ENCODE results near the gene PTPRN2. TPM values are rescaled to one million over a fixed set of nuclear protein-coding genes. Genes with fewer than 3 reads are reported as not detected.

Gene PTPRN2
- polyA plus RNA-seq, 3 donors from 2014 or later: 1.9 to 3.7 (median 2.2) TPM

DNA sequence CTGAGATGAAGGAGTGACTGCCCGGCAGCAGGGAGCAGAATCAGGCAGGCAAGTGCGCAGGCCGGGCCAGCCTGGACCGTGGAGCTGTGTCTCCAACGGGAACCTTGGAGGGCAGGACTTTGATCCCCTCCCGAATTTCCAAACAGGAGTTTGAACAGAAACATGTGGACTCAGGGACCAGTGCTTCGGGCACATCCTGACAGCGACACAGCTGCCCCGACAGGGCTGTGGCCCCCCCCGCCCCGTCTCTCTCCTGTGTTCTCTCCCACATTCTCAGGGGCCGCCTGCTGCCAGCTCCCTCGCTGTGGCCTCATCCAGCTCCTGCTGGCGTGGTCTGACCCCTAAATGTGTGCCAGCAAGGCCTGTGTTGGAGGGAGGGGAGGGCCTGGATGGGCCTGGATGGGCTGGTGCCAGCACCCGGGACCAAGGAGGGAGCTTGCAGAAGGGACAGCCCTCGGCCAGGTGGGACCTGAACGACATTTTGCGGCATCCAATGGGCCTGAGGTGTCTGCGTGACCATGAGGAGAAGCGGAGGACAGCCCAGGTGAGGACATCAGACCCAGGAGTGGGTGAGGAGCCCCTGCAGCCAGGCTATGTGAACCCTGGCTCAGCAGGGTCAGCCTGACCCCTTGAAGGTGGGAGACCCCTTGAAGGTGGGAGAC lies 1027.9 kb downstream of the PTPRN2 start:
- no peaks in the 10 kb centered on the region for H3K4me1 Mint-ChIP-seq
- no peak for DNase-seq
- no peak overlapping the region for H3K27ac Mint-ChIP-seq
- peaks cover 0 to 4% (median 0%) of the 10 kb centered on the region in 3 donors for H3K27me3 Mint-ChIP-seq (ENCODE audit: low read depth in 3 of 3)
- H3K4me3 Mint-ChIP-seq: no peak overlapping the region
- H3K9me3 Mint-ChIP-seq: no peaks in the 10 kb centered on the region
- H3K36me3 Mint-ChIP-seq: peaks cover 0 to 3% (median under 1%) of the 10 kb centered on the region in 3 donors

DNA sequence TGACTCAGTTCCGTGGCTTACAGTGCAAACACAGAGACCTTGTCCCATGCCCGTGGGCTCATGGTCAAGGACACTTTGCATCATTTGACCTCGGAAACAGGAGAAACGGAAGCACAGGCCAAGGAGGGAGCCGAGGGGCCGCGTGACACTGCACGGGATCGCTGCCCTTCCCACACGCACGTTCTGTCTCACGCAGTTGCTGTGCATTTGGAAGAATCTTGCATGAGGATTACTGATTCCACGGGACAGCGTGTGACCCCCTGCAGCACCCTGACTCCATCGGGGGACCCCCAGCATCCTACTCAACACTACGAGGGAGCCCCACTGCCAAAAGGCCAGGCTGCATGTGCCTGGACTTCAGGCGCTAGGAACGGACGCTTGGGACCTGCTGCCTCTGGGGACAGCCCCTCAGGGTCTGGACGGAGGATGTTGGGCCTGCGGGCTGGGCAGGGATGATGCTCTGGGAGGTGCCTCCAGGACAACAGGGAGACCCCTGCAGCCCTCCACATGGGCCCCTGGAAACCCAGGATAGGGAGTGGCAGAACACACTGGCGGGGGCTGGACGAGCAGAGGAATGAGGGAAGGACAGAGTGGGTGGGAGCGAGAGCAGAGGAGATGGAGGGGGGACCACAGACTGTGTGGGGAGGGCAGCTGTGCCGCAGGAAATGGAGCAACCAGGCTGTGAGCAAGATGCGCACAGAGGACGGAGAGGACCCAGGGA lies 1028.6 kb downstream of the PTPRN2 start:
- H3K36me3 Mint-ChIP-seq: no peaks in the 10 kb centered on the region
- no peaks in the 10 kb centered on the region for H3K4me1 Mint-ChIP-seq
- no peak for DNase-seq
- no peak overlapping the region for H3K4me3 Mint-ChIP-seq
- peak overlapping the region in 1 of 6 donors; percentile 25 for H3K27ac Mint-ChIP-seq
- H3K27me3 Mint-ChIP-seq (ENCODE audit: low read depth in 3 of 3): peaks cover 0 to 2% (median 0%) of the 10 kb centered on the region in 3 donors
- no peaks in the 10 kb centered on the region for H3K9me3 Mint-ChIP-seq

GRCh38 chr7:157558516-157558874 lies 1029.1 kb downstream of the PTPRN2 start:
- no peak overlapping the region for H3K27ac Mint-ChIP-seq
- H3K9me3 Mint-ChIP-seq: no peaks in the 10 kb centered on the region
- H3K4me1 Mint-ChIP-seq: no peaks in the 10 kb centered on the region
- H3K4me3 Mint-ChIP-seq: no peak overlapping the region
- no peak for DNase-seq
- H3K27me3 Mint-ChIP-seq (ENCODE audit: low read depth in 3 of 3): peaks cover 0 to 3% (median 0%) of the 10 kb centered on the region in 3 donors
- H3K36me3 Mint-ChIP-seq: no peaks in the 10 kb centered on the region

GRCh38 chr7:157558061-157558460 lies 1029.6 kb downstream of the PTPRN2 start:
- Mint-ChIP-seq H3K27me3 (ENCODE audit: low read depth in 3 of 3) (peaks cover 0 to 4% (median 0%) of the 10 kb centered on the region in 3 donors), H3K4me3 (no peak overlapping the region), H3K4me1 (no peaks in the 10 kb centered on the region), H3K27ac (no peak overlapping the region), H3K36me3 (no peaks in the 10 kb centered on the region), H3K9me3 (no peaks in the 10 kb centered on the region)
- DNase-seq: no peak

DNA sequence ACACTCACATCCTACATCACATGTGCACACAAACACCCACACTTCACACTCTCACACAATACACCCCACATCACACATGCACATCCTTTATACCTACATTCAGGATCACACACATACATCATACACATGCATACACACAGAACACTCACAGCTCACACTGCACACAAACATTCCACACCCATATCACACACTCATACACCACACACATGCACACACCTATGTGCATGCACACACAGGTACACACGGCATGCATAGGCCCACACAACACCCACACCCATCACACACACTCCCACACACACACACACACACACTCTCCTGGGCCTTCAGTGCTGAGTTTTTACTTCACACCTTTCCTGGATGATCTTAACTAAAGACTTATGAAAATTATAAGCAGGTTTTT lies 1030.4 kb downstream of the PTPRN2 start:
- Mint-ChIP-seq H3K4me1 (no peaks in the 10 kb centered on the region), H3K27ac (no peak overlapping the region), H3K9me3 (no peaks in the 10 kb centered on the region), H3K4me3 (no peak overlapping the region), H3K36me3 (no peaks in the 10 kb centered on the region), H3K27me3 (ENCODE audit: low read depth in 3 of 3) (peaks cover 0 to 4% (median 0%) of the 10 kb centered on the region in 3 donors)
- no peak for DNase-seq

GRCh38 chr7:157556642-157556944 lies 1031.0 kb downstream of the PTPRN2 start:
- Mint-ChIP-seq H3K9me3 (no peaks in the 10 kb centered on the region), H3K4me3 (no peak overlapping the region), H3K36me3 (no peaks in the 10 kb centered on the region), H3K27me3 (ENCODE audit: low read depth in 3 of 3) (peaks cover 0 to 4% (median 0%) of the 10 kb centered on the region in 3 donors), H3K27ac (no peak overlapping the region), H3K4me1 (peaks cover 0 to 2% of the 10 kb centered on the region in 2 donors)
- DNase-seq: no peak

GRCh38 chr7:157555944-157556641 lies 1031.5 kb downstream of the PTPRN2 start:
- Mint-ChIP-seq H3K36me3 (no peaks in the 10 kb centered on the region), H3K4me3 (no peak overlapping the region), H3K27me3 (ENCODE audit: low read depth in 3 of 3) (peaks cover 0 to 4% (median 0%) of the 10 kb centered on the region in 3 donors), H3K27ac (no peak overlapping the region), H3K9me3 (no peaks in the 10 kb centered on the region), H3K4me1 (peaks cover 0 to 2% of the 10 kb centered on the region in 2 donors)
- no peak for DNase-seq

- Mint-ChIP-seq H3K27ac (no peak overlapping the region), H3K9me3 (no peaks in the 10 kb centered on the region), H3K27me3 (ENCODE audit: low read depth in 3 of 3) (peaks cover 0 to 5% (median 0%) of the 10 kb centered on the region in 3 donors)
Measured at GRCh38 chr7:157555313-157555712, 1032.3 kb downstream of the PTPRN2 start.

GRCh38 chr7:157554393-157555238 lies 1033.0 kb downstream of the PTPRN2 start:
- no peaks in the 10 kb centered on the region for H3K9me3 Mint-ChIP-seq
- peaks cover 0 to 1% (median 0%) of the 10 kb centered on the region in 3 donors for H3K36me3 Mint-ChIP-seq
- H3K27me3 Mint-ChIP-seq (ENCODE audit: low read depth in 3 of 3): peaks cover 0 to 6% (median 0%) of the 10 kb centered on the region in 3 donors
- no peak for DNase-seq
- H3K4me1 Mint-ChIP-seq: peaks cover 0 to 2% of the 10 kb centered on the region in 2 donors
- H3K4me3 Mint-ChIP-seq: no peak overlapping the region
- H3K27ac Mint-ChIP-seq: no peak overlapping the region

More at GRCh38 chr7:157555313-157555712, 1032.3 kb downstream of the PTPRN2 start:
- DNase-seq: no peak
- H3K4me3 Mint-ChIP-seq: no peak overlapping the region
- peaks cover 0 to 2% of the 10 kb centered on the region in 2 donors for H3K4me1 Mint-ChIP-seq
- no peaks in the 10 kb centered on the region for H3K36me3 Mint-ChIP-seq

DNA sequence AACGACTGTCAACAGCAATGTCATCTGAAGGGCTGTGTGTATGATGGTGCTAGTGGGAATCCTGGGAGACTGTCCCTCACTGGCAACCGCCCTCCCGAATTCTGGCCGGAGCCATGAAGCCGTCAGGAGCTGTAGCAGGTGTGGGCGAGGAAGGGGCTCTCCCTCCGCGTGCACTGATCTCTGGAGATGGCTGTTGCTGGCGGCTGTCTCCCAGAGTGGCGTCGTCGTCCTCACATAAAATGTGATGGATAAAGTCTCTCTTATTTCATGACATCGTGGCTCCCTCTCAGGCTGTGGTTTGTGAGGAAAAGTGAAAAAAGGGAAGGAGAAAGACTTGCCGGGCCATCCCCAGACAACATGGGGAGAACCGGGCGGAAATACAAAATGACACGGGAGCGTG lies 1034.4 kb downstream of the PTPRN2 start:
- H3K36me3 Mint-ChIP-seq: peaks cover 0 to 3% (median under 1%) of the 10 kb centered on the region in 3 donors
- H3K9me3 Mint-ChIP-seq: no peaks in the 10 kb centered on the region
- no peak for DNase-seq
- peaks cover 0 to 2% of the 10 kb centered on the region in 2 donors for H3K4me1 Mint-ChIP-seq
- H3K27ac Mint-ChIP-seq: no peak overlapping the region
- H3K4me3 Mint-ChIP-seq: no peak overlapping the region
- H3K27me3 Mint-ChIP-seq (ENCODE audit: low read depth in 3 of 3): peaks cover 0 to 7% (median 0%) of the 10 kb centered on the region in 3 donors

GRCh38 chr7:157552295-157552993 lies 1035.2 kb downstream of the PTPRN2 start:
- Mint-ChIP-seq H3K27ac (no peak overlapping the region), H3K27me3 (ENCODE audit: low read depth in 3 of 3) (peaks cover 0 to 7% (median 0%) of the 10 kb centered on the region in 3 donors), H3K4me3 (no peak overlapping the region), H3K9me3 (no peaks in the 10 kb centered on the region), H3K36me3 (peaks cover 0 to 6% (median 3%) of the 10 kb centered on the region in 3 donors), H3K4me1 (peaks cover 0 to 2% of the 10 kb centered on the region in 2 donors)
- no peak for DNase-seq

GRCh38 chr7:157551325-157552070 lies 1036.1 kb downstream of the PTPRN2 start:
- peaks cover 0 to 2% of the 10 kb centered on the region in 2 donors for H3K4me1 Mint-ChIP-seq
- H3K4me3 Mint-ChIP-seq: no peak overlapping the region
- H3K27ac Mint-ChIP-seq: peak overlapping the region in 2 of 6 donors; percentile 29 to 50
- no peaks in the 10 kb centered on the region for H3K9me3 Mint-ChIP-seq
- no peak for DNase-seq
- peaks cover 0 to 7% (median 0%) of the 10 kb centered on the region in 3 donors for H3K27me3 Mint-ChIP-seq (ENCODE audit: low read depth in 3 of 3)
- peaks cover 2 to 8% (median 6%) of the 10 kb centered on the region in 3 donors for H3K36me3 Mint-ChIP-seq
